GM12892 (cell line): ENCODE data around the gene ASB6.

Experiments
- POLR2A ChIP-seq: IDR thresholded peaks from 2 replicates; pipeline ENCODE4 v1.6.1; 2011; ENCODE audit warnings: low read depth, low read length, control low read depth
- POLR2AphosphoS5 ChIP-seq: IDR thresholded peaks from 2 replicates; pipeline ENCODE4 v1.6.1; 2011; ENCODE audit warnings: low read depth, low read length, control low read depth

- no peak for TF ChIP-seq POLR2A
- no peak for TF ChIP-seq POLR2AphosphoS5
Measured at GRCh38 chr9:129647635-129648034, 5.7 kb upstream of the ASB6 start.
